HepG2 (cell line): ENCODE results near the gene PSMA4. TPM values are rescaled to one million over a fixed set of nuclear protein-coding genes. Genes with fewer than 3 reads are reported as not detected.

ENCODE experiments used
- ATAC-seq: fragments of 200-7000 bp; cut with Tn5 transposase; 3 replicates; pipeline ENCODE4 v1.9.1; 2020; ENCODE audit warnings: mild to moderate bottlenecking, moderate library complexity
- BruUV-seq: library from RNA; stranded (reverse); fragments of 400-500 nt; replicated peaks from 2 replicates; lab custom pipeline; 2021; lab: Mats Ljungman, UMichigan
- CTCF ChIA-PET: fragments of 300-600 bp; formaldehyde crosslinking; extraction: SDS; loops from one replicate; lab custom pipeline; 2021; ENCODE audit warnings: low total read pairs, inconsistent platforms, low intra/inter-chr PET ratio; lab: Yijun Ruan, JAX
- POLR2A ChIA-PET: fragments of 350-600 bp; sonication (Branson Sonifier 250); formaldehyde crosslinking; loops from one replicate; lab custom pipeline; 2020; ENCODE audit warnings: antibody characterized with exemption, inconsistent platforms; lab: Yijun Ruan, JAX
- DNase-seq: peaks from one replicate; pipeline ENCODE4 v3.0.0-alpha.2; 2015; ENCODE audit warnings: low spot score
- FAIRE-seq: peaks from 3 replicates; lab custom pipeline; 2011; peaks lifted over from hg19 to GRCh38; lab: Jason Lieb, UNC
- H2AFZ ChIP-seq: one replicate; pipeline ENCODE4 v1.6.1; 2011; ENCODE audit warnings: low read length, inconsistent platforms
- H3K27ac ChIP-seq: fragments of 300-600 bp; 3 replicates; pipeline ENCODE4 v1.8.0; 2011; ENCODE audit warnings: mixed run types, mild to moderate bottlenecking, mixed read lengths, low read length, inconsistent platforms; ENCODE audit not compliant: insufficient read depth; ENCODE audit errors: extremely low read length
- H3K27me3 ChIP-seq, 2 experiments: fragments of 200-600 bp in 1 of 2; 2 replicates in 1 of 2; 3 replicates in 1 of 2; pipeline versions ENCODE4 v1.6.0 to v1.8.0; 2011; ENCODE audit warnings: low read length in 2 of 2, mild to moderate bottlenecking in 2 of 2, moderate library complexity in 2 of 2, inconsistent platforms in 1 of 2; ENCODE audit not compliant: insufficient read depth in 2 of 2, control insufficient read depth in 1 of 2
- H3K36me3 ChIP-seq, 2 experiments: fragments of 200-600 bp in 1 of 2; replicated peaks in 1 of 2; 2 replicates in 1 of 2; 3 replicates in 1 of 2; pipeline versions ENCODE4 v1.5.1 to v1.8.0; 2011; ENCODE audit warnings: low read length in 2 of 2, inconsistent platforms in 1 of 2; ENCODE audit not compliant: insufficient read depth in 2 of 2, control insufficient read depth in 1 of 2
- H3K4me1 ChIP-seq: 2 replicates; pipeline ENCODE4 v1.5.1; 2012; ENCODE audit warnings: low read length, inconsistent platforms; ENCODE audit not compliant: insufficient read depth
- H3K4me2 ChIP-seq: 2 replicates; pipeline ENCODE4 v1.6.0; 2011; ENCODE audit warnings: low read depth, low read length, inconsistent platforms
- H3K4me3 ChIP-seq, 3 experiments: fragments of 200-600 bp in 1 of 3; sonication (generic), shearing (Covaris generic) in 1 of 3; replicated peaks in 1 of 3; 2 replicates each; pipeline ENCODE4 v1.5.1; 2011 to 2016; ENCODE audit warnings: low read length in 3 of 3, inconsistent platforms in 2 of 3, low read depth in 2 of 3, mild to moderate bottlenecking in 2 of 3, control low read depth in 1 of 3, mixed read lengths in 1 of 3; ENCODE audit not compliant: insufficient read depth in 1 of 3
- H3K79me2 ChIP-seq: one replicate; pipeline ENCODE4 v1.6.1; 2011; ENCODE audit warnings: low read length, inconsistent platforms; ENCODE audit not compliant: insufficient read depth
- H3K9ac ChIP-seq: 2 replicates; pipeline ENCODE4 v1.6.0; 2011; ENCODE audit warnings: mild to moderate bottlenecking, low read depth, low read length, inconsistent platforms; ENCODE audit not compliant: insufficient read depth
- H3K9me3 ChIP-seq: 2 replicates; pipeline ENCODE4 v1.5.1; 2012; ENCODE audit warnings: mild to moderate bottlenecking, low read length
- H4K20me1 ChIP-seq: 2 replicates; pipeline ENCODE4 v1.6.0; 2011; ENCODE audit warnings: inconsistent platforms, mild to moderate bottlenecking, low read length, moderate library complexity; ENCODE audit not compliant: insufficient read depth
- FOXP1 ChIP-seq, 2 experiments: fragments of 450-650 bp in 1 of 2; IDR thresholded peaks; 2 replicates each; pipeline ENCODE4 v1.6.1; 2017 to 2018; ENCODE audit warnings: antibody characterized with exemption in 1 of 2
- MAZ ChIP-seq, 2 experiments: sonication (generic) in 1 of 2; formaldehyde crosslinking in 1 of 2; IDR thresholded peaks; 2 replicates each; pipeline versions ENCODE4 v1.5.0 to v1.6.1; 2012 to 2020; ENCODE audit warnings: low read depth in 2 of 2, mild to moderate bottlenecking in 2 of 2, borderline replicate concordance in 1 of 2, improper control_type of control experiment in 1 of 2, low read length in 1 of 2, missing genetic modification reagents in 1 of 2, moderate library complexity in 1 of 2
- MEIS2 ChIP-seq: sonication (generic); formaldehyde crosslinking; IDR thresholded peaks from 2 replicates; pipeline ENCODE4 v1.9.0; 2021; ENCODE audit warnings: mild to moderate bottlenecking, missing genetic modification reagents
- NFKBIZ ChIP-seq: IDR thresholded peaks from 2 replicates; pipeline ENCODE4 v1.6.1; 2018; ENCODE audit warnings: missing genetic modification reagents, missing compliant biosample characterization
- PRDM15 ChIP-seq: sonication (generic); formaldehyde crosslinking; IDR thresholded peaks from 2 replicates; pipeline ENCODE4 v1.4.0; 2020; ENCODE audit warnings: missing genetic modification reagents
- RARG ChIP-seq: sonication (generic); formaldehyde crosslinking; IDR thresholded peaks from 2 replicates; pipeline ENCODE4 v1.4.0; 2020; ENCODE audit warnings: low read depth, mild to moderate bottlenecking, missing genetic modification reagents
- THAP9 ChIP-seq: sonication (generic); formaldehyde crosslinking; IDR thresholded peaks from 2 replicates; pipeline ENCODE4; 2020; ENCODE audit warnings: missing genetic modification reagents, mild to moderate bottlenecking, borderline replicate concordance
- YY1 ChIP-seq: IDR thresholded peaks from 2 replicates; pipeline ENCODE4 v1.6.1; 2011; ENCODE audit warnings: low read length, low read depth, moderate library complexity, mild to moderate bottlenecking; ENCODE audit not compliant: insufficient read depth, insufficient replicate concordance
- ZGPAT ChIP-seq: IDR thresholded peaks from 2 replicates; pipeline ENCODE4 v1.6.1; 2016; ENCODE audit warnings: mild to moderate bottlenecking
- ZNF225 ChIP-seq: sonication (generic); formaldehyde crosslinking; IDR thresholded peaks from 2 replicates; pipeline ENCODE4 v1.4.0; 2020; ENCODE audit warnings: mild to moderate bottlenecking, missing genetic modification reagents
- ZSCAN30 ChIP-seq: sonication (generic); formaldehyde crosslinking; IDR thresholded peaks from 2 replicates; pipeline ENCODE4 v1.5.0; 2020; ENCODE audit warnings: mild to moderate bottlenecking, missing genetic modification reagents
- WGBS: methylation state at CpG from one replicate; pipeline ENCODE4 v1.1.6; 2017; ENCODE audit warnings: low lambda C conversion rate; 5-methylcytosine and 5-hydroxymethylcytosine counted together
- in situ Hi-C: cut with HindIII; loops from 2 replicates; pipeline ENCODE4 v1.10.0; 2017; ENCODE audit warnings: low pct_unique_long_range_greater_than_20kb; ENCODE audit not compliant: extremely low pct_ligation_motif_present
- intact Hi-C: fragments of 100-400 bp; cut with micrococcal nuclease; formaldehyde crosslinking; loops from one replicate; pipeline ENCODE4 v1.10.0; 2022; ENCODE audit not compliant: unreplicated experiment
- polyA plus RNA-seq, 8 experiments: library from polyadenylated mRNA; depleted of rRNA in 3 of 8; stranded (reverse) in 7 of 8; unstranded in 1 of 8; fragments of >200 nt; fragmentation: Illumina TruSeq in 4 of 8; extraction: Trizol in 4 of 8; gene quantifications; 2 replicates each; pipeline versions ENCODE4 v1.2.1 to v1.2.3, GENCODE V29; 2011 to 2016; ENCODE audit warnings: low read depth in 4 of 8, missing spikeins in 1 of 8, mixed read lengths in 1 of 8; ENCODE audit not compliant: insufficient read depth in 1 of 8
- total RNA-seq, 5 experiments: library from RNA; depleted of rRNA; stranded (reverse); fragments of >200 nt; fragmentation: Illumina TruSeq; extraction: Trizol; gene quantifications; 2 replicates each; pipeline ENCODE4 v1.2.3, GENCODE V29; 2016; ENCODE audit warnings: low read depth in 1 of 5
- TF ChIP-seq, protein P1 (sequence below): IDR thresholded peaks from 2 replicates; pipeline ENCODE4 v1.6.1; 2016; ENCODE audit warnings: mild to moderate bottlenecking, missing biosample characterization, missing genetic modification reagents
- TF ChIP-seq, protein P2 (sequence below): sonication (generic); formaldehyde crosslinking; IDR thresholded peaks from 2 replicates; pipeline ENCODE4 v1.5.1; 2020; ENCODE audit warnings: missing genetic modification reagents, mild to moderate bottlenecking, borderline replicate concordance

Gene PSMA4
- total and polyA plus RNA-seq, 2 of the 13 experiments (the other 11 are each of a cell fraction or from before 2014, with no cell fraction given): 202 to 404 TPM

DNA sequence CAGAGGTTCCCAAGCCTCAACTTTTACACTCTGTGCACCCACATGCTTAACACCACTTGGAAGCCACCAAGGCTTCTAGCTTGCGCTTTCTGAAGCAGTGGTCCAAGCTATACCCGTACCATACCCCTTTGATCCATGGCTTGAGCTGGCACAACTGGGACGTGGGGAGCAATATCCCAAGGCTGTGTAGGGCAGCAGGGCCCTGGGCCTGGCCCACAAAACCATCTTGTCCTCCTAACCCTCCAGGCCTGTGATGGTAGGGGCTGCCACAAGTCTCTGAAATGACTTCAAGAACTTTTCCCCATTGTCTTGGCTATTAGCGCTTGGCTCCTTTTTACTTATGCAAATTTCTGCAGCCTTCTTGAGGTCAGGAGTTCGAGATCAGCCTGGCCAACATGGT is 16.0 kb upstream of the PSMA4 start (continued):
- TF ChIP-seq THAP9 (CRISPR knock-in tag) (no peak), PRDM15 (CRISPR knock-in tag) (no peak), RARG (CRISPR knock-in tag) (no peak), MEIS2 (CRISPR knock-in tag) (no peak), MAZ (IDR thresholded peaks at IDR 0.05; ENCODE audit: borderline replicate concordance, low read depth, low read length) (no peak), MAZ (CRISPR knock-in tag; IDR thresholded peaks at IDR 0.05; ENCODE audit: low read depth) (no peak)

DNA sequence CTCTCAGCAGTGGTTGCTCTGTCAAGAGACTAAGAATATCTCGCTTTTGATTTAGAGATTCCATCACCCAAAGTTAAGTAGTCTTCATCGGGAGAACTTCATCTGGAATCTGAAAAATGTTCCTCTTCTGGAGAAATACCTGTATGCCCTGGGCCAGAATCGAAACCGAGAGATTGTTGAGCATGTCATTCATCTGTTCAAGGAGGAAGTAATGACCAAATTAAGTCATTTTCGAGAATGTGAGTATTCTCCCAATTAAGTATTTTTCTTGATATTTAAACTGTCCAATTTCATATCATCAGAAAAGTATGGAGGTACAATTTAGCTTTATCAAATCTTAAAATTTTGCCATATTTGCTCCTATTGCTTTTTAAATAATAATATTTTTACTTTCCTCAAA is 12.9 kb upstream of the PSMA4 start:
- H3K4me3 ChIP-seq: no peak overlapping the region
- H3K4me1 ChIP-seq: peaks cover 6% of the 10 kb centered on the region
- ATAC-seq (no peak), FAIRE-seq (no peak), DNase-seq (no peak)
- H3K9me3 ChIP-seq: peaks cover 7% of the 10 kb centered on the region
- intact Hi-C loops (no loop called here), in situ Hi-C loops (no loop called here)
- H3K79me2 ChIP-seq: no peaks in the 10 kb centered on the region
- H3K27me3 ChIP-seq: no peaks in the 10 kb centered on the region
- H3K27ac ChIP-seq: no peak overlapping the region
- 84% methylated on average over 5 of the region's 5 CpGs for WGBS
- no peak overlapping the region for H3K9ac ChIP-seq
- ChIA-PET CTCF (no interaction called here), POLR2A (no interaction called here)
- no TSS peak for BruUV-seq
- no peaks in the 10 kb centered on the region for H3K36me3 ChIP-seq
- no peak overlapping the region for H3K4me2 ChIP-seq
- H2AFZ ChIP-seq: no peak overlapping the region
- H4K20me1 ChIP-seq: no peaks in the 10 kb centered on the region
- no peak for TF ChIP-seq ZSCAN30 (CRISPR knock-in tag)
- TF ChIP-seq ZGPAT (CRISPR knock-in tag): no peak
- TF ChIP-seq, protein P1, sequence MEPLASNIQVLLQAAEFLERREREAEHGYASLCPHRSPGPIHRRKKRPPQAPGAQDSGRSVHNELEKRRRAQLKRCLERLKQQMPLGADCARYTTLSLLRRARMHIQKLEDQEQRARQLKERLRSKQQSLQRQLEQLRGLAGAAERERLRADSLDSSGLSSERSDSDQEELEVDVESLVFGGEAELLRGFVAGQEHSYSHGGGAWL (CRISPR knock-in tag): no peak
- TF ChIP-seq, protein P2, sequence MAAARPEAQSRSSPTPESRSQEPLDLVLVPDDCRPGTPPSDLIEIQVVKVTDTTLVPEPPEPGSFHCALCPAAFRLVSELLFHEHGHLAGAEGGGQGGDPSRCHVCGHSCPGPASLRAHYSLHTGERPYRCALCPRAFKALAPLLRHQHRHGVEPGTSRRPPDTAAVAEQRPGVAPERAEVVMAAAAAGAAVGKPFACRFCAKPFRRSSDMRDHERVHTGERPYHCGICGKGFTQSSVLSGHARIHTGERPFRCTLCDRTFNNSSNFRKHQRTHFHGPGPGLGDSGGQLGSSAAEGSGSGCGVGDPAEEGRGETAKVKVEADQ (CRISPR knock-in tag): no peak
- TF ChIP-seq ZNF225 (CRISPR knock-in tag): no peak
- no peak for TF ChIP-seq RARG (CRISPR knock-in tag)
- no peak for TF ChIP-seq NFKBIZ
- no peak for TF ChIP-seq YY1
- TF ChIP-seq FOXP1 (IDR thresholded peaks at IDR 0.05): no peak
- TF ChIP-seq FOXP1 (CRISPR knock-in tag; IDR thresholded peaks at IDR 0.05): no peak
